SHP77 (cell line): ENCODE measurements around the gene UBE2F.
A peak's percentile ranks its signal among the peaks of the same experiment; 100 is the strongest.
"Not testable (repeated sequence)": the region's sequence is repeated elsewhere in the genome, so short reads cannot be mapped to it uniquely, and the experiment has no call there.

Experiments
- DNase-seq, 2 experiments: peaks; one replicate each; lab custom pipeline; 2025; lab: John Stamatoyannopoulos, UW

Gene UBE2F

GRCh38 chr2:238046725-238047270 lies 80.0 kb downstream of the UBE2F start:
- DNase-seq, result no peak

DNA sequence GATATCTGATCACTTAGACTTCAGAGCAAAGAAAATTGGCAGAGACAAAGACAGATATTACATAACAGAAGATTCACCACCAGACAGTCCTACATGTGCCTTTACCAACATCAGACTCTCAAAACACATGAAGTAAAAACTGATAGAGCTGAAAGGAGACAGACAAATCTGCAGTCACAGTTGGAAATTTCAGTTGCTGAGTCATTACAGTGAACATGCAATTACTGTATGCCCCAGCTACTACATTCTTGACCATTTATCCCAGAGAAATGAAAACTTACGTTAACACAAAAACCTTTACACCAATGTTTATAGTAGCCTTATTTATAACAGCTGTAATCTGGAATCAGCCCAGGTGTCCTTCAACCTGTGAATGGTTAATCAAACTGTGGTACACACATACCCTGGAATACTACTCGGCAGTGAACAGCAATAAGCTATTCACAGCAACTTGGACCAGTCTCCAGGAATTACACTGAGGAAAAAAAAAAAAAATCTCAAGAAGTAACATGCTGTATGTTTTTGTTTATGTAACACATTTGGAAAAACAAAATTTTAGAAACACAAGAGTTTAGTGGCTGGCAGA lies 86.5 kb downstream of the UBE2F start:
- no peak for DNase-seq

DNA sequence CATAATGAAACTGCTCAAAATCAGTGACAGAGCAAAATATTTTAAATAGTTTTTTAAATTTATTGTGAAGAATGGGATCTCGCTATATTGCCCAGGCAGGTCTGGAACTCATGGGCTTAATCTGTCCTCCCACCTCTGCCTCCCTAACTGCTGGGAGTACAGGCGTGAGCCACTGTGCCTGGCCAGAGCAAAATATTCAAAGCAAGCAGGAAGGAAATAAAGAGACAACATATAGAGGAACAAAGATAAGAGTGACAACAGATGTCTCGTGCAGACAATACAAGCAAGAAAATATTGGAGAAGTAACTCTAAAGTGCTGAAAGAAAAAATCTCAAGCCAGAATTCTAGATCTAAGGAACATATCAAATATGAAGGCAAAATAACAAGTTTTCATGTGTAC lies 89.0 kb downstream of the UBE2F start:
- DNase-seq, result no peak

DNA sequence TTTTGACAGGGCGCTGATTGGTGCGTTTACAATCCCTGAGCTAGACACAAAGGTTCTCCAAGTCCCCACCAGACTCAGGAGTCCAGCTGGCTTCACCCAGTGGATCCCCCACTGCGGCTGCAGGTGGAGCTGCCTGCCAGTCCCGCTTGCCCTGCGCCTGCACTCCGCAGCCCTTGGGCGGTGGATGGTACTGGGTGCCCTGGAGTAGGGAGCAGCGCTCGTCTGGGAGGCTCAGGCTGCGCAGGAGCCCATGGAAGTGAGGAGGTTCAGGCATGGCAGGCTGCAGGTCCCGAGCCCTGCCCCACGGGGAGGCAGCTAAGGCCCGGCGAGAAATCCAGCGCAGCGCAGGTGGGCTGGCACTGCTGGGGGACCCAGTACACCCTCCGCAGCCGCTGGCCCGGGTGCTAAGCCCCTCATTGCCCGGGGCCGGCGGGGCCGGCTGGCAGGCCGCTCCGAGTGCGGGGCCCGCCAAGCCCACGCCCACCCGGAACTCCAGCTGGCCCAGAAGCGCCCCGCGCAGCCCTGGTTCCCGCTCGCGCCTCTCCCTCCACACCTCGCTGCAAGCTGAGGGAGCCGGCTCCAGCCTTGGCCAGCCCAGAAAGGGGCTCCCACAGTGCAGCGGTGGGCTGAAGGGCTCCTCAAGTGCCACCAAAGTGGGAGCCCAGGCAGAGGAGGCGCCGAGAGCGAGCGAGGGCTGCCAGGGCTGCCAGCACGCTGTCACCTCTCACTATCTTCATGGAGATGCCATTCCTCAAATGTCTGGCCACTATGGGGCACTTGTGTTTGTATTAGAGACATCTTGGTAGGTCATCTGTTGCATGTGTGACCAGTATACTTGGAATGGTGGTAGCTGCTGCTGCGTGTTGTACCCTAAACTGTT lies 91.1 kb downstream of the UBE2F start:
- DNase-seq, result peak in 1 of 2 experiments; percentile 32

GRCh38 chr2:238059505-238059904 lies 92.7 kb downstream of the UBE2F start:
- no peak for DNase-seq

GRCh38 chr2:238060096-238060541 lies 93.3 kb downstream of the UBE2F start:
- no peak for DNase-seq

- DNase-seq, result peak; percentile 95
These were observed 93.9 kb downstream of the UBE2F start, which contains the start of gene SCLY for GRCh38 chr2:238060542-238061314. SCLY (plus strand) TSS chr2:238061001; CDS start chr2:238061055, 54 bp downstream.

GRCh38 chr2:238061315-238062202 lies 94.7 kb downstream of the UBE2F start:
- peak in 1 of 2 experiments; percentile 55 for DNase-seq

GRCh38 chr2:238063414-238064189 lies 96.8 kb downstream of the UBE2F start:
- DNase-seq, result no peak

- DNase-seq, result no peak
These were observed 97.6 kb downstream of the UBE2F start for GRCh38 chr2:238064376-238064775.

- no peak for DNase-seq
These were observed 98.4 kb downstream of the UBE2F start for GRCh38 chr2:238065071-238065846.

DNA sequence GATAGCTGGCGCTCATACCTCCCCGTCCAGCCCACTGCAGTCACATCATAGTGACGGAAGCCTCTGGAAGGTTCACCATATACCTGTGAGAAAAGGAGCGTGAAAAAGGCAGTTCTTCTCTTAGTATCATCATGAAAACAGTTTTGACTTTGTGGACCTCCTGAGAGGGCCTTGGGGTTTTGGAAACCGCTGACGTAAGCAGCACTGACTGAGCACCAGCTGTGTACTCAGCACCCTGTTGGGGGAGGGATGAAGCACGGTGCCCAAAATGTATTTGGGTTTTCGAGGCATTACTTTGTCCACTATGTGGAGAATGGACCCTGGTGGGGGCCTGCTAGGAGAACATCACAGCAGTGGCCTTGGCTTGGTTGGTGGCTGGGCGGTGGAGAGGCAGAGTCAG lies 99.4 kb downstream of the UBE2F start:
- DNase-seq, result no peak

DNA sequence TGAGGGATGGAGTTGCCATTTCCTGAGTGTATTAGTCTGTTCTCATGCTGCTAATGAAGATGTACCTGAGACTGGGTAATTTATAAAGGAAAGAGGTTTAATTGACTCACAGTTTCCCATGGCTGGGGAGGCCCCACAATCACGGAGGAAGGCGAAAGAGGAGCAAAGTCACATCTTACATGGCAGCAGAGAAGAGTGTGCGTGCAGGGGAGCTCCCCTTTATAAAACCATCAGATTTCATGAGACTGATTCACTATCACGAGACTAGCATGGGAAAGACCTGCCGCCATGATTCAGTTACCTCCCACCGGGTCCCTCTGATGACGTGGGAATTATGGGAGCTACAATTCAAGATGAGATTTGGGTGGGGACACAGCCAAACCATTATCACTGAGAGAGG lies 99.9 kb downstream of the UBE2F start:
- not testable (repeated sequence) for DNase-seq

- DNase-seq, result no peak
These were observed 101.1 kb downstream of the UBE2F start for GRCh38 chr2:238067939-238068338.

- DNase-seq, result no peak
These were observed 102.4 kb downstream of the UBE2F start for GRCh38 chr2:238069021-238069709.

GRCh38 chr2:238069877-238070276 lies 103.1 kb downstream of the UBE2F start:
- no peak for DNase-seq

- DNase-seq, result no peak
These were observed 108.6 kb downstream of the UBE2F start for GRCh38 chr2:238075397-238075796.

DNA sequence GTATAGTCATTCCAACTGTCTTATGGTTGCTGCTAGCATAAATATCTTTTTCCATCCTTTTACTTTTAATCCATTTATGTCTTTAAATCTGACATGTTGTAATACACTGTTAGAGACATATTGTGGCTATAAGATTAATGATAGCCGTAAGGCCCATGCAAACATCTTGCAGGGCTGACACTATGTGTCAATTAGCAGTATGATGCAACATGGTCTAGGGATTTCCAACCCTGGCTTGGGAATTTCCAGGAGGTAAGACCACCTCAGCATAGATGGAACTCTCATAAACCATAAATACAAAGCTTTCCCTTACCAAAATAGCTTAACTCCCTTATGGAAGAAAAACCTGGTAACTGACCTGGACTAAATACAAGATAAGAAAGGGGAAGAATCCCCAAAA lies 110.5 kb downstream of the UBE2F start:
- no peak for DNase-seq

DNA sequence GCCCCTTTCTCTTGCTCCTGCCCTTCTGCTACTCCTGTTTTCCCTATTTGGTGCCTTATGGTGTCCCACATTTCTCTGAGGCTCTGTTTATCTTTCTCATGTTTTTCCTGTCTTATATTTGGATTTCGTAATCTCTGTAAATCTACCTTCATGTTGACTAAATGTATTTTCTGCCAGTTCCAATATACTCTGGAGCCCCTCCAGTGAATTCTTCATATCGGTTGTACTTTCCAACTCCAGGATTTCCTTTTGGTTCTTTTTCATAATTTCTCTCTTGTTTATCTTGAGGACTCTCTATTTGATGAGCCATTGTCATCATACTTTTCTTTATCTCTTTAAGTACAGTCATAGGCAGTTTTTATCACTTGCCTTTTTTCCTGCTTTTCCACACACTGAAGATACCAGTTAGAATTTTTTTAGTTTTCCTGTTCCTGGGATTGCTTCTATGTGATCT lies 113.1 kb downstream of the UBE2F start:
- DNase-seq, result no peak
